Raji (cell line): ENCODE data around the gene PPP1R9A.

Experiments used
- POLR2A ChIP-seq: IDR thresholded peaks from 2 replicates; pipeline ENCODE4 v1.6.1; 2011; ENCODE audit warnings: low read depth, low read length, control low read depth; ENCODE audit not compliant: insufficient read depth

The PPP1R9A gene

DNA sequence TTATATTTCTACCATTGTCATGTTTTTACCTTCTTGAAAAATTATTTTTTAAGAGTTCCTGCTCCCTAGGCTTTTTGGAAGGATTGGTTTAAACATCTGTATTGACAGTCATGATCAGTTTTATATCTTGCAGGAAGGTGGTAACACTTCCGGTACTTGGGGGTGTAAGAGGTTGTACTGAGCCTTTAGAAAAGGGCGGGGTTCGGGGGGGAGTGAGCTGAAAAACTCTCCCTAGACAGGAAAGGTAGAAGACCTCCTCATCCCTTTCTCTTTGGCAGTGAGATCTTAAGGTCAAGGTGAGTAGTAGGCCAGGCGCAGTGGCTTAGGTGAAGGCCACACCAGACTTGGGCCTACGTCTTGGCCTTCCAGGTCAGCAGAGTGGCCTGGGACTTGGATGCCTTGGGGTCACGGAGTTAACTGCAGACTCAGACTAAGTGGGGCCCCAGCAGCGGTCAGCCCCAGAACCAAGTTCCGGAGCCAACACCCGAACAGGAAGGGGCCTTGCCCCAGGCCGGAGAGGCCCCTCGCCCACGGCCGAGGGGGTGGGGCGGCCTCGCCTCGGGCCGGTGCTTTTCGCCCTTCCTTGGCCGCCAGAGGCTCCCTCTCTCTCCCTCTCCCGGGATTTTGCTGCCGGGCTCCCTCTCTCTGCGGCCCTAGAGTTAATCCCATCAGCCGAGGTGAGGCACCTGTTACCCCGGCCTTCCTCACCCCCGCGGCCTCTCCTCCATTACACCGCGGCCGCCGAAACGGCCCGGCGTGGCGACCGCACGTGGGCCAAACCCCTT is at the start of gene PPP1R9A:
Gene PPP1R9A, plus strand, starts transcription at position 569 of the 785 bp plus-strand sequence. CDS start 2,520 bp downstream, outside the sequence.
- no peak for TF ChIP-seq POLR2A

DNA sequence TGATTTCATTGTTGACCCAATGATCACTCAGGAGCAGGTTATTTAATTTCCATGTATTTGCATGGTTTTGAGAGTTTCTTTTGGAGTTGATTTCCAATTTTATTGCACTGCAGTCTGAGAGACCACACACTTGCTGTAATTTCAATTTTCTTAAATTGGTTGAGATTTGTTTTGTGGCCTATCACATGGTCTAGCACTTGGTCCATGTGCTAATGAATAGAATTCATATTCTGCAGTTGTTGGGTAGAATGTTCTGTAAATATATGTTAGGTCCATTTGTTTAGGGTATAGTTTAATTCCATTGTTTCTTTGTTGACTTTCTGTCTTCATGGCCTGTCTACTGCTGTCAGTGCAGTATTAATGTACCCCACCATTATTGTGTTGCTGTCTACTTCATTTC is 36.3 kb upstream of the PPP1R9A start:
- TF ChIP-seq POLR2A: no peak

DNA sequence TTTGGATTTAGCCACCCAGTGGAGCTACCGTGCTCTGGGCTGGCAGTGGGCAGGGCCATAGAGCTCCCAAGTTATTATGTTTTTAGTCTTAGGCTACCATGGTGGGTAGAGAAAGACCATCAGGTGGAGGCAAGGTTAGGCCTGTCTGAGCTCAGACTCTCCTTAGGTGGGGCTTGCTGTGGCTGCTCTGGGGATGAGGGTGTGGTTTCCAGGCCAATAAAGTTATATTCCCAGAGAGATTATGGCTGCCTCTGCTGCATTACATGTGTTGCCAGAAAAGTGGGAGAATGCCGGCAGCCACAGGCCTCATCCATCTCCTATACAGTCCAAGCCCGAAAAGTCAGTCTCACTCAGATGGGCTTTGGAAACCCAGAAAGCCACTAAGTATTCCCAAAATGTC is 34.2 kb upstream of the PPP1R9A start:
- TF ChIP-seq POLR2A: no peak

DNA sequence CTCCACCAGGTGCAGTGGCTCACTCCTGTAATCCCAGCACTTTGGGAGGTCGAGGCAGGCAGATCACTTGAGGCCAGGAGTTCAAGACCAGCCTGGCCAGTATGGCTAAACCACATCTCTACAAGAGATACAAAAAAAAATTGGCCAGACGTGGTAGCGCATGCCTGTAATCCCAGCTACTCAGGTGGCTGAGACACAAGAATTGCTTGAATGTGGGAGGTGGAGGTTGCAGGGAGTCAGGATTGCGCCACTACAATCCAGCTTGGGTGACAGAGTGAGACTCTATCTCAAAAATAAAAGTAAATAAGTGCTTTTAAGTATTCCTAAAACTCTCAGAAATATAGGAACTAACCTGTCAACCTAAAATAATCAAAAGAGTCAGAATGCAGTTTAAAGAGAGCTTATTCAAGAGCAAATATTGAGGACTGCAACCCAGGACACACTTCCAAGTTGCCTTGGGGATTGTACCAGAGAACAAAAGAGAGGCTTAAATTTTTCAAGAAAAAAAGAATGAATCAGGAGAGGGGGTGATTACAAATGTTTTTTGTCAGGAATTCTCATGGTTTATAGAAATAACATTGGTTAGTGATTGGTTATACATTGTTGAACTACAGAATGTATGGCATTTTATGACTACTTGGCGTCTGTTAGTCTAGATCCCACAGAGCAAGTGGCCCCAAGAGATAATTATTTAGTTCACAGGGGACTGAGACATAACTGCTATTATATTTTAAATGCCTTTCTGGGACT is 33.2 kb upstream of the PPP1R9A start:
- no peak for TF ChIP-seq POLR2A

DNA sequence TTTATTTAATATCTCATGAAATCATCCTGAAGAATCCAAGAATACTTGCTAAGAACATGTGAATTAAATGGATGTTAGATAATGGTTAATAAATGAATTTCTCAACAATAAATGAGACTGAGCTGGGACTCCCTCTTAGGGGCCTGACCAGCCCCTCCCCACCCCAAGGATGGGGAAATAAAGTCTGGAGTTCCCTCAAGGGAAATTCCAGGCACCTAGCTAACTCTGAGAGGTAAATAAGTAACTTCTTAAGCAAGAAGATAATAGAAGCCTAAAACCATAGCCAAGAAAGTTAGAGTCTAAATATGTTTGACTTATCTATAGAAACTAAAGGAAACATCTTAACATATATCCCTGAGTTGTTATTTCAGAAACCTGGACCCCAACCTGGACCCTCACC is 32.2 kb upstream of the PPP1R9A start:
- TF ChIP-seq POLR2A: no peak

DNA sequence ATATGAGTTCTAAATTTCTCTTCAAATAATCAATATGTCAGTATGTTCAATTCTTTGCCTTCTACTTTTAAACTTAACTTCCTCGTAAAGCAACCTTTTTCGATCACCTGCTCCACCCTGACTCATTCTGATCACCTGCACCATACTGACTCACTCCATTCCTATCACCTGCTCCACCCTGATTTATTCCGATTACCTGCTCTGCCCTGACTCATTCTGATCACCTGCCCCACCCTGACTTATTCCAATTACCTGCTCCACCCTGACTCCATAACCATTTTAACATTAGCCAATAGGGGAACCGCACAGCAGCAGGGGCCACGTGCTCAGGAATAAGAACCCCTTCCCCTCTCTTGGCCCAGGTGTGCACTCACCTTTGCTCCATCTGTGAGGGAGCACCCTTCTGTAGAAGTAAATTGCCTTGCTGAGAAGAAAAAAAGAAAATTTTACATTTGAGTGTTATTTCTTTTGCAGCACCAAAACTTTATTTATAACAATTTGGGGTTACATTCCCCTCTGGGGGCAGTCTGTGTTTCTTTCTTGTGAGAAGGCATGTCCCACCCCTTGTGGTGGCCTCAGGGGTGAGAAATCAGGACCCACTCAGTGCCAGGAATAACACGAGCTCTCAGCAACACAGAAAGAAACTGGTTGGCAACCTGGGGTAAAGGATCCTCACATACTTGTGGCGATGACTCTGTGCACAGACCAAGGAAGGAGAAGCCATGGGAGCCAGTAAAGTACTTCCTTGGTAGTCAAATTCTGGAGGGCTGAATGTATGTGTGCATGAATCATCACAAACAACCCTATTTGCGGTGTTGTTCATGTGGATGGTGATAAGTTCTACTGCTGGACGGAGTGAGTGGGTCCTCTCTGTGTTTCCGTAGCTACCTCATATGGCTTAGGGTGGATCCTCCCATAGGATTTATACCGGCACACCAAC is 29.4 kb upstream of the PPP1R9A start:
- no peak for TF ChIP-seq POLR2A

DNA sequence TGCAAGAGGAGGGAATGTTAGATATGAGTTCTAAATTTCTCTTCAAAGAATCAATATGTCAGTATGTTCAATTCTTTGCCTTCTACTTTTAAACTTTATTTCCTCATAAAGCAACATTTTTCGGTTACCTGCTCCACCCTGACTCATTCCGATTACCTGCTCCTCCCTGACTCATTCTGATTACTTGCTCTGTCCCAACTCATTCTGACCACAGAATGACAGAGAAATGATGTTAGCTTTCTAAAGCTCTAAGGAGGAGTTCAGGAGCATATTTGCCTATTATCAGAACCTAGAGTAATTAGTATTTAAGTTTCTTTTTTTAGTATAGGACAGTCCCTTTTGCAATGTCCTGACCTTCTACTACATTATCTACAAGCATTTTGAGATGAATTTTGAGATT is 24.5 kb upstream of the PPP1R9A start:
- no peak for TF ChIP-seq POLR2A

DNA sequence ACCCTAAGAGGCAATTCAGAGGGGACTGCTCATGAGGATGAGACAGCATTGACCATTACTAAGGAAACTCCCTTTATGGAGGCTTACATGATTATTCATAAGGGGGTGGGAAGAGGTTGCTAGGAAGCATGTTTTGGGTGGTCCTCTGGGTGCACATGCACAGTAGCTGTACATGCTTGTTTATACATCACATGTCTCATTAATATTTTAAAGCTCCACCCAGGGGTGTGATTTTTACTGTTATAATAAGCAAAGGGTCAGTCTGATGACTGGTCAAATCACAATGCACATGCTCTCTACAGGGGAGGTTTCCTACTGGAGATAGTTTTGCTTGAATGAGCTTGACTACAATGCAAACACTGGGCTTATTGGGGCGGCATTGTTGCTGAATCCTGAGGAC is 23.8 kb upstream of the PPP1R9A start:
- TF ChIP-seq POLR2A: no peak

DNA sequence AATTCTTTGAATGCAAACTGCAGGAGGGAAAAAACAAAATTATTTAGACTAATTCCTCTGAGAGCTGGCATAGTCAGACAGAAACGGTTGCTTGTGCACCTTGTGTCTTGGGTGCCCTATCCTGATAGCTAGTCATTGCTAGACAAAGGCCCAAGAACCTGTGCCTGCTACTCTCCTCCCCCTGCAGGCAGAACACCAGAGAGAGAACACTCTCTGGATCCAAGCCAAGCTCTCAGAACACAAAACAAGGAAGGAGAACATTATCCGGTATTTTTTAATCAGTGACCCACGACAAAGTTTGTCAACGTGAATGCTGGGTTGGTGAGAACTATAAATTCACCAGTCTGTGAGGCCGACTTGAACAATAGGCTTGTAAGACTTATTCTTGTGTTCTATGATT is 18.8 kb upstream of the PPP1R9A start:
- TF ChIP-seq POLR2A: no peak

DNA sequence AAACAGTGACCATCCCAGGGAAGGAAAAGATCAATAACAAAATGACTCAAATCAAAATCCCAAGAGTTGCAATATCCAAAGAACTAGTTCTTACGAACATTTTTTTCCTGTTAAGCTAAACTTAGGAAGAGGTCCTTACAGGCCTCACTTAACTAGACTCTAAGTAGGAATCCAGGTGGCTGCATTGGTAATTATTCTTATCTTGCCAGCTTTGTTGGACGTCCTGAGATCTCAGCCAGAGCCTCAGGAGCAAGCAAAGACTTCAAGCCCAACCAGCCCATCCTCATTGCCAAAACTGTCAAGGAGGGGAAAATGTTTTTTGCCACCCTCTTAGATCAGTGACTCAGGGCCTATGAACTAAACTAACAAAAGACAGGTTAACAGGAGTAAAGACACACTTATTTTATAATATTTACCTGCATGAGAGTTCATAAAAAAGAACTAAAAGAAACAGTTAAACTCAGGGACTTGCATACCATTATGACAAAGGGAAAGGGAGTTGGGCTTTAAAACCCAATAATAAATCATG is 18.3 kb upstream of the PPP1R9A start:
- no peak for TF ChIP-seq POLR2A

DNA sequence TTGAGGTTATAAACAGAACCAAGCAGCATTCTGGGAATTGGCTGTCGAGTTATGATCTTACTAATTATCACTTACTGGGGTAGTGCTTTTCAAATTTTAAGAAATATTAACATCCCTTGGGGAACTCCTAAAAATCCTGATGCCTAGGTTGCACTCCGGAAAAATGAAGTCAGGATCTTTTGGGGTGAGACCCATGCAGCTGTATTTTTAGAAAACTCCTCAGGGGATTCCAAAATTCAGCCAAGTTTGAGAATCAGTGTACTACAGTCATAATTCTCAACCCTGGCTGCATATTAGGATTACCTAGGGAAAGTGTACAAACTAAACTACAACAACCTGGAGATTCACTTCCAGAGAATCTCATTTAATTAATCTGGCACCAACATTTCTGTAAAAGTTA is 17.2 kb upstream of the PPP1R9A start:
- no peak for TF ChIP-seq POLR2A

DNA sequence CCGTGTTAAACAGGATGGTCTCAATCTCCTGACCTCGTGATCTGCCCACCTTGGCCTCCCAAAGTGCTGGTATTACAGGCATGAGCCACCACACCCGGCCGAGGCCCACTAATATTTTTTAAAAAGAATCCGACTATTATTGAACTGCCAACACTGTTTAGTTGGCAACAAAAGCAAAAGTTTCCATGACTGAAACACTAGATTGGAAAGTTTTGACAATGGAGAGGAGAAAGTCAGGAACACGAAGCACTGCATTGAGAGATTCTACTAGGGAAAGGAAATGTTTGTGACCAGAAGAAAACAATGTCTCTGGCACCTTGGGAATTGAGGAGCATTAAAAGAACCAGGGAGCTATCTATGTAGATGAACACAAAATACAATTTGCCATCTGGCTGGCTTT is 13.7 kb upstream of the PPP1R9A start:
- TF ChIP-seq POLR2A: no peak

DNA sequence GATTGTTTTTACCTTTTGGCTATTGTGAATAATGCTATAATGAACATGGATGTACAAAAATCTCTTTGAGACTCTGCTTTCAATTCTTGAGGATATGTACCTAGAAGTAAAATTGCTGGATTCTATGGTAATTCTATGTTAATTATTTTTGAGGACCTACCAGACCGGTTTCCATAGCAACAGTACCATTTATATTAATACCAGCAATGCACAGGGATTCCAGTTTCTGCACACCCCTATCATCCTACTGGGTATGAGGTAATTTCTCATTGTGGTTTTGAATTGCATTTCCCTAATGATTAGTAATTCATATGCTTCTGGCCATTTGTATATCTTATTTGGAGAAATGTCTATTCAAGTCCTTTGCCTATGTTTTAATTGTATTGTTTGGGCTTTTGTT is 9.9 kb upstream of the PPP1R9A start:
- TF ChIP-seq POLR2A: no peak

DNA sequence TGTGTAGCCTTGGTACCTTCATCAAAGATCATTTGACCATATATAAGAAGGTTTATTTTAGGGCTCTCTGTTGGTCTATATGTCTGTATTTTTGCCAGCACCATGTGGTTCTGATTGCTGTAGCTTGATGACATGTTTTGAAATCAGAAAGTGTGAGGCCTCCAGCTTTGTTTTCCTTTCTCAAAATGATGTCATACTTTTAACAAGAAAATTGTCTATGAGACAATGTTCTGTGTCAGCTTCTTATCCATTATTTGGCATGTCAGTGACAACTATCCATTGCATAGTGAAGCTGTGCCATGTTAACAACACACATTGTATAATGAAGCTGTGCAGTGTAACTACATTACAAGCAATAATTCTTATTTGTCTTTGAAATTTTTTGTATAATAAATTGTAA is 9.1 kb upstream of the PPP1R9A start:
- TF ChIP-seq POLR2A: no peak

DNA sequence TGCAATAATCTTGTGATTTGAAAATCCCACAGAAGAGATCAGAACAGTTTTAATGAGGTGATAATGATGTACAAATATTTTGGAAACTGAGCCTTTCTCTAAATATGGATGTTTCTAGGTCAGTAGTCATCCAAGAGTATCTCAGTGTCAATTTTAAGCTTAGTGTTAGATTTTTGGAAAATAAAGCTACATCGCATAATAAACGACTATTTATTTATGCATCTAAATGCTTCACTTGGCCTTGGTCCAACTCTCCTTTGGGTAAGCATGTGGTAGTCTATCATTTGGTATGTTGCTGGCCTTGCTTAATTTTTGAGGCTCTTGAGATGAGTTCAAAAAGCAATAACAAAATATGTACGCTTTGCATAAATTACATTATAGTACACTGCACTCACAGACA is 5.4 kb upstream of the PPP1R9A start:
- no peak for TF ChIP-seq POLR2A
